ENCODE measurements around the gene PRSS57. TPM values are rescaled to one million over a fixed set of nuclear protein-coding genes. Genes with fewer than 3 reads are reported as not detected.

PRSS57 gene
- polyA plus RNA-seq, 1 of the 3 experiments (the other 2 are of a cell fraction) = not detected

- ChIA-PET POLR2A (interaction anchor here (0.6 to 2.0 kb wide), 5 partner anchors 12 to 158 kb away, joined by 3 to 6 read pairs (median 3); partner anchors contain the start of gene RNF126), CTCF (interaction anchor here (0.7 to 6.0 kb wide), 5 partner anchors 13 to 53 kb away, joined by 3 to 33 read pairs (median 11); partner anchors contain the start of genes PALM and RNF126)
- peak overlapping the region; percentile 90 for H3K9ac ChIP-seq
- peak overlapping the region; percentile 93 to 96 for H3K27ac ChIP-seq (ENCODE audit: low read depth in 2 of 2, low read length in 1 of 2)
- H3K4me1 ChIP-seq (ENCODE audit: control insufficient read depth in 1 of 2, insufficient read depth in 2 of 2, low read depth in 1 of 2, low read length in 1 of 2) = peaks cover 8 to 29% of the 10 kb centered on the region in 2 experiments; a peak in 3 of 4 replicates
- H3K27me3 ChIP-seq (ENCODE audit: insufficient read depth) = no peaks in the 10 kb centered on the region
- DNase-seq = peak; percentile 98
- H3K4me3 ChIP-seq (ENCODE audit: low read depth in 2 of 2, low read length in 1 of 2) = peak overlapping the region; percentile 82 to 95
- TF ChIP-seq MXI1 (IDR thresholded peaks at IDR 0.05; ENCODE audit: low read depth, low read length) (peak; percentile 39; the same call in 1 of the 2 replicates), NRF1 (IDR thresholded peaks at IDR 0.05; ENCODE audit: low read depth, low read length) (peak; percentile 54), ELF1 (IDR thresholded peaks at IDR 0.05) (no peak), SIN3A (IDR thresholded peaks at IDR 0.05; ENCODE audit: borderline replicate concordance, low read depth, low read length) (peak; percentile 44; the same call in 1 of the 2 replicates), TAF1 (IDR thresholded peaks at IDR 0.05; ENCODE audit: borderline replicate concordance, low read depth, low read length) (peak; percentile 57; the same call in 1 of the 2 replicates), NFIC (IDR thresholded peaks at IDR 0.05; ENCODE audit: borderline replicate concordance) (no peak), POLR2AphosphoS5 (IDR thresholded peaks at IDR 0.05; ENCODE audit: low read depth, low read length) (peak; percentile 63), GATA2 (CRISPR knock-in tag; IDR thresholded peaks at IDR 0.05) (no peak), RAD21 (IDR thresholded peaks at IDR 0.05; ENCODE audit: low read length) (peak; percentile 14; the same call in 1 of the 2 replicates), MAX (IDR thresholded peaks at IDR 0.05; ENCODE audit: low read depth) (peak; percentile 47; the same call in 1 of the 2 replicates), PBX3 (IDR thresholded peaks at IDR 0.05) (0 out of 2 replicates have a peak, but pooled peaks have one; percentile 20), IRF3 (IDR thresholded peaks at IDR 0.05; ENCODE audit: low read depth, low read length) (no peak), SMC3 (IDR thresholded peaks at IDR 0.05; ENCODE audit: low read depth, low read length) (0 out of 2 replicates have a peak, but pooled peaks have one; percentile 12), CTCF (IDR thresholded peaks at IDR 0.05) (peak; percentile 41), FOSL2 (IDR thresholded peaks at IDR 0.05; ENCODE audit: borderline replicate concordance, low read depth) (peak; percentile 22; the same call in 1 of the 2 replicates)
- TF ChIP-seq, protein P1, sequence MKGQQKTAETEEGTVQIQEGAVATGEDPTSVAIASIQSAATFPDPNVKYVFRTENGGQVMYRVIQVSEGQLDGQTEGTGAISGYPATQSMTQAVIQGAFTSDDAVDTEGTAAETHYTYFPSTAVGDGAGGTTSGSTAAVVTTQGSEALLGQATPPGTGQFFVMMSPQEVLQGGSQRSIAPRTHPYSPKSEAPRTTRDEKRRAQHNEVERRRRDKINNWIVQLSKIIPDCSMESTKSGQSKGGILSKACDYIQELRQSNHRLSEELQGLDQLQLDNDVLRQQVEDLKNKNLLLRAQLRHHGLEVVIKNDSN (IDR thresholded peaks at IDR 0.05; ENCODE audit: borderline replicate concordance, low read depth) = peak; percentile 84
- H3K79me2 ChIP-seq (ENCODE audit: insufficient read depth) = peaks cover 26% of the 10 kb centered on the region
- WGBS (ENCODE audit: low lambda C conversion rate) = 0% methylated on average over 10 of the region's 70 CpGs
- H3K9me3 ChIP-seq = no peaks in the 10 kb centered on the region
- peak overlapping the region; percentile 70; the same call in 1 of the 2 replicates for H2AFZ ChIP-seq (ENCODE audit: low read depth)
- H3K36me3 ChIP-seq (replicated peaks in 1 of 2; ENCODE audit: control insufficient read depth in 1 of 2, insufficient read depth in 2 of 2, low read length in 1 of 2) = peaks cover 0 to 3% of the 10 kb centered on the region in 2 experiments
- H3K9me2 ChIP-seq = no peaks in the 10 kb centered on the region
- H3F3A ChIP-seq (replicated peaks; ENCODE audit: insufficient read depth) = peaks cover 5% of the 10 kb centered on the region
- no peaks in the 10 kb centered on the region for H4K20me1 ChIP-seq (ENCODE audit: insufficient read depth)
- H3K4me2 ChIP-seq = peak overlapping the region; percentile 90; the same call in 1 of the 2 replicates
Measured at GRCh38 chr19:680287-681028, 14.8 kb downstream of the PRSS57 start.
